Dermis blood vessel endothelial cell (primary cell): ENCODE measurements around the gene NUBP1. TPM values are rescaled to one million over a fixed set of nuclear protein-coding genes. Genes with fewer than 3 reads are reported as not detected.
A peak's percentile ranks its signal among the peaks of the same experiment; 100 is the strongest.
"Not testable (repeated sequence)": the region's sequence is repeated elsewhere in the genome, so short reads cannot be mapped to it uniquely, and the experiment has no call there.

Source experiments
- DNase-seq: peaks from one replicate; pipeline ENCODE4 v3.0.0; 2010
- total RNA-seq: library from RNA; depleted of rRNA; stranded (reverse); fragments of >200 nt; gene quantifications from 2 replicates; pipeline ENCODE4 v1.2.3, GENCODE V29; 2014

NUBP1 gene
- total RNA-seq, result 34.4 and 42.4 TPM in 2 replicates

DNA sequence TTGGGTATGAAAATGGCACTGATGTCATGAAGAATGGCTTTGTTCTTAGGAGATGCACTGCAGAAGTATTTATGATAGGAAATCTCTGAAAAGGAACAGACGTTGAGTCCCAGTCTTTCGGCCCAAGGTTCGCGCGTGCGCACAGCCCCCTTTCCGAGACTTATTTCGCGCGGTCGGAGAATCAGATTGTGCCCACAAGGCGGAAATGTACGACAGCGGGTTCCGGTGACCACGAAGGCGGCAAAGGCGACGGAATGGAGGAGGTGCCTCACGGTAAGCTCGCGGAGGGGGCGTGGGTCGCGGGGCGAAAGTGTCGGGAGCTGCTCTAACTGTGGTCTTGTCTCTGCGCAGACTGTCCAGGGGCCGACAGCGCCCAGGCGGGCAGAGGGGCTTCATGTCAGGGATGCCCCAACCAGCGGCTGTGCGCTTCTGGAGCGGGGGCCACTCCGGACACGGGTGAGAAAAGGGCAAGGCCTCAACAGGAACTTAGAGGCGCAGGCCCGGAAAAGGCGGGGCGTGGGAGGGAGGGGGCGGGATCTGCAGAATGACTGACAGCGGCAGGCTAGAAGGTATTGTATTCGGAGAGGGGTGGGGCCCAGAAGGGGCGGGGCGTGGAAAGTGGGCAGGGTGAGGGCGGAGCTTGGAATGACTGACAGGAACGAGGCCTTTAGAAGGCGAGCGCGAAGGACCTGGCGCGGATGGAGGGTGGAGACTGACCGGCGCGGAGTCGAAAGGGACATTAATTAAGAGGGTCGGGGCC, at the start of gene NUBP1:
NUBP1 (plus strand) TSS at position 233 of the 760 bp plus-strand sequence; CDS start at position 255, 22 bp downstream.
- peak; percentile 99 for DNase-seq

DNA sequence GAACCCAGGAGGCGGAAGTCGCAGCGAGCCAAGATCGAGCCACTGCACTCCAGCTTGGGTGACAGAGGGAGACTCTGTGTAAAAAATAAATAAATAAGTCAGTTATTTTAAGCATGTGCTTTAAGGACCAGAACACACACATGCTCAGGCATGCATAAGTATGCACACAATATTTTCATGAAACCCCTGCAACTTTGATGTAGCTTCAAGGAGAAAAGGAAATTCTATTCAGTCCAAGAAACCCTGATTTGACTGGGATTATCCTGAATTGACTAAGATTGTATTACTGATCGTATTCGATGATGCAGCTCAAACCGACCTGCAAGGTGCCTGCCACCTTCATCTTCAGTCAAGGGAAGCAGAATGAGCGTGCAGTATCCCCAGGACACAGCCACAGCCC, 49.8 kb upstream of the NUBP1 start:
- DNase-seq, result no peak

DNA sequence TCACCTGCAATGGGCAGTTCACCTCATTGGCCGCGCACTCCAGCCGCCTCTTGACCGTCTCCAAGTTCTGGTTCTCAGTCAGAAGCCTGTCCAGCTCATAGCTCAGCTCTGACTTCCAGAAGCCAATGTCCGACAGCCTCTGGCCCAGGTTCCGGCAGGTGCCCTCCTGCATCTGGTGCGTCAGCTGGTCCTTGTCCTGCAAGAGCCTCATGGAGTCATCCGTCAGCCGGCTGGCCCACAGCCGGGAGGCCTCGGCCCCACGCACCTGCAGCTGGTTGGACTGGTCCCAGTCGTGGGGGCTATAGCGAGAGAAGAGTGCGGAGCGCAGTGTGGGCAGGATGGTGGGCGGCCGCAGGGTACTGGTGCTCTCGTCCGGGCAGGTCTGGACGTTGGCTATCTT, 49.3 kb upstream of the NUBP1 start:
- DNase-seq, result no peak

- no peak for DNase-seq
These were observed 48.8 kb upstream of the NUBP1 start, which contains the start of gene TEKT5 for GRCh38 chr16:10694830-10695229. TEKT5 (minus strand) TSS chr16:10694930; CDS start chr16:10694873, 57 bp downstream.

DNA sequence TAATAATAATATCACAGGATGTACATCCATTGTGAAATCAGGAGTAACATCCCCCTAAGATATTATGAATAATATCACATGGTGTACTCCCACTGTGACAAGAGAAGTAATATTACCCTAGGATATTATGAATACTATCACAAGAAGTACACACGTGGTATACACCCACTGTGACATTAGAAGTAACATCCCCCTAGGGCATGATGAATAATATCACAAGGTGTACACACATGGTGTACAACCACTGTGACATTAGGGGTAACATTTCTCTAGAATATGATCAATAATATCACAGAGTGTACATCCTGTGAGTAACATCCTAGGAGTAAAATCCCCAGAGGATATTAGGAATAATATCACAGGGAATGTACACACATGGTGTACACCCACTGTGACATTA, 43.9 kb upstream of the NUBP1 start:
- no peak for DNase-seq

DNA sequence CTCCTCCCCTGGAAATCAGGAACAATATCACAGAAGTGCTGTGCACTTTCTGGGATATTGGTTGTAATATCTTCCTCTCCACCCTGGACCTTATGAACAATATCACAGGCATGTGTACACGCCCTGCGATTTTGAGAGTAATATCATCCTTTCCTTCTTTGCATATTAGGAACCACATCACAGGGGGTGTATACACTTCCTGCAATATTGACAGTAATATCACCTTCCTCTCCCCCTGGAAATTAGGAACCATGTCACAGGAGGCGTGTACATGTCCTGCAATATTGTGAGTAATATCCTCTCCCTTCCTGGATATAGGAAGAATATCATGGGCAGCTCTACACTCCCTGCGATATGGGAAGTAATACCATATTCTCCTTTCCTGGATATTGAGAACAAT, 34.7 kb upstream of the NUBP1 start:
- peak; percentile 2 for DNase-seq

DNA sequence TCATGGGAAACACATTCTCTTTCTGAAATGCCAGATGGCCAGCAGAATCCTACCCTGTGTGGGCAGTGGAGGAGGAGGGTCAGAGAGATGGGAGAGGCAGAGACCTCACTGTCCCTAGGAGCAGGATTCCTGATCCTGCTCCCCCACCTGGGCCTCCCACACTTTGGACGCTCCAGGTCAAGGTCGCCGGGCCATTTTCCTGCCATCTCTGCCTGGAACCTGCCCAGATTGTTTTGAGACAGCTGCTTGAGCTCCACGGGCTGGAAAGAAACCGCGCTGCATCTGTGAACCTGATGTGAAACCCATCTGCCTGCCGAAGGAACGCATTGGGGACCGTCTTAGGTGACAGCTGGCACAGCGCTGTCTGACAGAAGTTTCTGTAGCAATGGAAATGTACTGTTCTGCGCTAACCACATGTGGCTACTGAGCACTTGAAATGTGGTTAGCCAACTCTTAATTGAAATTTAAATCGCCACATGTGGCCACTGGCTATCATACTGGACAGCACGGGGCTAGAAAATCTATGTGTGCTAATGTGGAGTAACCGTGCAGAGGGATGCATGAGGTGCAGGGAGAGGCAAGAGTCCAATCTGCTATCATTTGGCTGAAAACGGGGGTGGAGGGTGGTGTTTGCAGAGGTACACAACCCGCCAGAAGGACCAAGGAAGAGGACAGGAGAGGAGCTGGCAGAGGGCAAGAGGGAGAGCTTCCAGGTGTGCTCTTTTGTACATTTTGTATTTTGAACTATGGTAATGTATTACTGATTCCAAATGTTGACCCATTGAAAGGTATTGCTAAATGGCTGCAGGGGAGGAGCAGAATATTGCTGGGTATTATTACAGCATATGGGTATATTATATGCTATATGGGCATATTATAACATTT, 15.4 kb upstream of the NUBP1 start:
- DNase-seq, result no peak

DNA sequence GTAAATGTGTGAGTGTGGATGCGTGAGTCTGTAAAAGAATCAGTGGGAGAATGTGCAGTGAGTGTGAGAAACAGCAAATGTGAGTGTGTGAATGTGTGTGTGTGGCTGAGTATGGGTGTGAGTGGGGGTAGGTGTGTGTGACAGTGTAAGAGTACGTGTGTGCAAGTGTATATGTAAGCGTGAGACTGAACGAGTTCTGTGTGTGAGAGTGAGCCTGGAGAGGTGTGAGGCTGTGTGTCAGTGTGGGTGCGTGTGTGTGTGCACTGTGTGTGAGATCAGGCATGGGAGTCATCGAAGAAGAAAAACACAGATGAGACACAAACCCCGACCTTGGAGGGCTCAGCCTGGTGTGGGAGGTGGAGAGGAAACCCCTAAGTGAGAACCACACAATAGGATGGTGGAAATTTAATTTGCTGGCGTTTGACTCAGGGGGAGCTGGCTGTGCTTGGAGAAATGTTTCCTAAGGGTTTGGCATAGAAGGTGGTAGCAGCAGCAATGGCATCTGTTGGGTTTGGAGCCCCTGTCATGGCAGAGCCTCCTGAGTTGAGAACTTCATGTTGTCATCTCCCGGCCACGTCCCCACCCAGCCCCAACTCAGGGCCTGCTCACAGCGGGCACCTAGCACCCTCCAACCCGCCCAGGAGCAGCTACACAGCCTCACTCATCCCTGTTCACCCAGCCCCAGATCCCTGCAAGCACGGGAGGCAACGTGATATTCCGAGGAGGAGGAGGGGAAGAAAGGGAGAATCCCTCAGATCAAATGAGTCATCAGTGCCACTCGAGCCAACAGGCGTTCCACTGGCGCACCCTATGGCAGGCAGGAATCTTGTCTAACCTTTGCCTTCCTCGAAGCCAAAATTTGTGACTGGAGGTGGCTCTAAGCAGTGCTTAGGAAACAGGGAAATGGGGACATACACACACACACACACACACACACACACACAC, 14.3 kb upstream of the NUBP1 start:
- DNase-seq, result no peak

GRCh38 chr16:10731790-10732189, 11.9 kb upstream of the NUBP1 start:
- DNase-seq, result no peak

- peak; percentile 76 for DNase-seq
These were observed 6.5 kb upstream of the NUBP1 start for GRCh38 chr16:10737068-10737625.

- DNase-seq, result peak; percentile 47
These were observed 5.2 kb upstream of the NUBP1 start for GRCh38 chr16:10738231-10739077.

DNA sequence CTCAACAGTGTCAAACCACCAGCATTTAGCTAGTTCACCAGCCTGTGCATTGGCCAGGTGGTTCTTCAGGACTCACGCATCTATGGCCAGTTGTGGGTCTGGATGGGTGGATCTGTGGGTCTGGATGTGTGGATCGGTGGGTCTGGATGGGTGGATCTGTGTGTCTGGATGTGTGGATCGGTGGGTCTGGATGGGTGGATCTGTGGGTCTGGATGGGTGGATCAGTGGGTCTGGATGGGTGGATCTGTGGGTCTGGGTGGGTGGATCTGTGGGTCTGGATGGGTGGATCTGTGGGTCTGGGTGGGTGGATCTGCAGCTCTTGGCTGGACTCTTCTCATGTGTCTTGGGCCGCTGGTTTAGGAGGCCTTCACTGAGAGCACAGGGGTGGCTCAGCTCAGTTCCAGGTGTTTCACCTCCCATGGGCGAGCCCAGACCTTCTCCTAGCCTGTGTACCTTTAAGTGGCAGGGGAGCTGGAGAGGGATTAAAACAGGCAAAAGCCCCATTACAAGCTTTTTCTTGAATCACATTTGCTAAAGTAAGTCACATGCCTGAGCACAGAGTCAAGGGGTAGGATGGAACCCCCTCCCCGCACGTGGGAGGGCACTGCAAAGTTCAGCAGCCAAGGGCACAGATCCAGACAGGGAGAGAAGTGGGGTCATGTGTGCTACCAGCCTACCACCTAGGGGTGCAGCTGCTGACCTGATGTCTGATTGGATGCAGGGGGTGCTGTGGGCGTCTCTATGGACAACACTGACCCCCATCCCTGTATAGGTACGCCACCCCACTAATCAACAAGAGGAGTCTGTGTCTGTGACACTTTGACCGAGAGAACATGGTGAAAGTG, 3.4 kb upstream of the NUBP1 start:
- DNase-seq, result no peak

GRCh38 chr16:10740845-10741208, 2.8 kb upstream of the NUBP1 start:
- no peak for DNase-seq

- not testable (repeated sequence) for DNase-seq
These were observed 2.4 kb upstream of the NUBP1 start for GRCh38 chr16:10741249-10741648.

GRCh38 chr16:10741844-10742243, 1.8 kb upstream of the NUBP1 start:
- no peak for DNase-seq

- DNase-seq, result no peak
These were observed 424 bp upstream of the NUBP1 start for GRCh38 chr16:10743227-10743609.

GRCh38 chr16:10744370-10745030, 858 bp downstream of the NUBP1 start:
- no peak for DNase-seq

DNA sequence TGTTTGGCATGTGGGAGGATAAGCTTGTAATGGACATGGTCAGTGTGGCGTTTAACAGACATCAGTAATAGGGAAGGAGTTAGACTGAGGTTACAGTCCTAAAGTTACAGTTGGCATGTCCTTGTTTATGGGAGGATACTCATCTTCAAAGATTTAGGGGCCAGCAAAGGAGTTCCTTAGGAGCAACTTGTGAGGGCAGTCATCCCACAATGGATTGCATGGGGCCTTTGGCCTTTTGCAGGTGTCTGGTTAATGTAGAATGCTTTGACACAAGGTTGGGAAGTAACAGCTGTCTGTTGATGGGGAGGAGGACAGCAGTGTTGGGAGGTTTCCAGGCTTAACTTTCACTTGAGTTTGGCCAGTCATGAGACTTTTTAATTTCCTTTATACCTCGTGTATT, 2.2 kb downstream of the NUBP1 start:
- no peak for DNase-seq

DNA sequence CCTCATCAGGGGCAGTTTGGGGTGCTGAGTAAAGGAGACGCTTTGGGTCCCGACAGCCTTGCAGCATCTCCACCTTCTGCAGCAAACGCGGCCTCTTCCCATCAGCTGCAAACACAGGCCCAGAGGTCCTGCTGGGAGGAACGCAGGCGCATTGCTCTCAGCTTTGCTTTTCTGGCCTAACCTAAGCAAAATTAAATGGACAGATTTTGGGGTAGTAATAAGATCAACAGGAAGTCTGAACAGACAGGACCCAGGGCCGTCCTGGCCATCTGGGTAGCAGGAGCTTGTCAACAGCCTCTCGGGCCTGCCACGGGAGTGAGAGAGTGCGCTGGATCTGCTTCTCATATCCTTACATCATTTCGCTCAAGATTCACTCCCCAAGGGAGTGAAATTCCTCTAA, 7.2 kb downstream of the NUBP1 start:
- no peak for DNase-seq

DNA sequence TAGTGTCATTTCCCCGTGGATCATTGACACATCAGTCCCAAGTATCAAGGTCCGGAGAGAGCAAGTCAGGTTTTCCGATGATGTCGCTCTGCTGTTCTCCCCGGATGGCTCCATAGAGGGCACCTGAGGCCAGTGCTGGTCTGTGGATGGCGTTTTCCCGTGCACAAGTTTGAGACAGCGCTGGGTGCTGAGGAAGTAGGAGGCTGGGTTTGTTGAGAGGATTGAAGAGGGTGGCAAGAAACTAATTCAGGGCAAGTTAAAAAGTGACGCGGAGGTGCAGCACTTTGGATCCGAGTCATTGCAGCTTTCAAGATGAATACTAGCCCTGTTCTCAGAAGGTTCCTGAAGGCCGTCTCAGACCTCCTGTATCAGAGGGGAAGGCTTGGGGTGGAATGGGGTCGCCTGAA, 7.7 kb downstream of the NUBP1 start:
- no peak for DNase-seq
